Effector CD8-positive, alpha-beta T cell (primary cell): Measurements from ENCODE around the gene RNF224.
"Not testable (repeated sequence)": the region's sequence is repeated elsewhere in the genome, so short reads cannot be mapped to it uniquely, and the experiment has no call there.

Experiments
- DNase-seq: peaks from one replicate; lab custom pipeline; 2025; lab: John Stamatoyannopoulos, UW

The RNF224 gene

DNA sequence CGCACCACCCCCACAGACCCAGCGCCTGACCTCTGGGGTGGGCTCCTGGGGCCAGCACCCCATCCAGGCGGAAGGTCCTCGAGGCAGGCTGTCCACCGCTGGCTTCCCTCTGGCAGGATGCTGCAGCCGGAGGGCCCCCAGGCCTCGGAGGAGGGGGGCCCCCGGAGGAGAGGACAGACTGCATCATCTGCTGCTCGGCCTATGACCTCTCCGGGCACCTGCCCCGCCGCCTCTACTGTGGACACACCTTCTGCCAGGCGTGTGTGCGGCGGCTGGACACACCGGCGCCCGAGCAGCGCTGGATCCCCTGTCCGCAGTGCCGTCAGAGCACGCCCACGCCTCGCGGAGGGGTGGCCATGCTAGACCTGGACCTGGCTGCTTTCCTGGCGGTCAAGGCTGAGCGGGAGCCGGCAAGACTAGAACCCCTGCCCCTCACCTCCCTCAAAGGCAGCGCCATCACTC lies 1.2 kb downstream of the RNF224 start:
- no peak for DNase-seq

DNA sequence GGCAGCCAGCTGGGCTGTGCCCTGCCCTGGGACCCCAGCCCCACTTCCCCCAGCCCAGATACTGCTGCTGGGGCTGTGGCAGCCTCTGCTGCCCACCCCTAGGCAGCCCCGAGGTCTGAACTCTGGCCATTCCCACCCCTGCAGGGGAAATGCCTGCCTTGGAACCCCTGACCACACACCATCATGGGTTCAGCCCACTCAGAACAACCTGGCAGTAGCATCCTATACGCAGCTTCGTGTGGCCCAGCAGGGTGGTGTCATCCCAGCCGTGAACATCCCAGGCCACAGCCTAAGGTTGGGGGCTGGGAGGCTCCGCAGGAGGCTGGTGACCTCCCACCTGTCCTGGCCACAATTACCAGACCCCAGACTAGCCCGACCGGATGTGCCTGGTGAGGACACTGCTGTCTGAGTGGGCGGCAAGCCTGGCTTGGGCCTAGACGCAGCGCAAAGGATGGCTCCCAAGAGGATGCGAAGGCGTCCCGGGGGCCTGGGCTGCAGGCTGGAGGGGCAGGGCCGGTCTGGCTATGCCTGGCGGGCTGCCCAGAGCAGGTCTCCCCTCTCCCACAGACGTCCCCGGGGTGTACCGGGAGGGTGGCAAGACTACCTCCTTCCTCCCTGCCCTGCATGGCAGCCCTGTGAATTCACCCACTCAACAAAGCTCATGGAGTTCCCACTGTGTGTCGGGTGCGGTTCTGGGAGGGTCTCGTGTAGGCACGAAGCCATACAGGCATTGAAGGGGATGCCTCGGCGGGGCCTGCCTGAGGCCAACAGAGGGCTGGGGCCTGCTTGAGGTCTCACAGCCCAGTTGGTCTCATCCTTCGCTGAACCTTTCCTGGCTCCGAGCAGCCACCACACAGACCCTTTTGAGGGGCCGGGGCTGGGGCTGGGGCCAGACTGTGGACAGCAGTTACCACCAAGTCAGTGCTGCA lies 1.9 kb downstream of the RNF224 start:
- DNase-seq = no peak

DNA sequence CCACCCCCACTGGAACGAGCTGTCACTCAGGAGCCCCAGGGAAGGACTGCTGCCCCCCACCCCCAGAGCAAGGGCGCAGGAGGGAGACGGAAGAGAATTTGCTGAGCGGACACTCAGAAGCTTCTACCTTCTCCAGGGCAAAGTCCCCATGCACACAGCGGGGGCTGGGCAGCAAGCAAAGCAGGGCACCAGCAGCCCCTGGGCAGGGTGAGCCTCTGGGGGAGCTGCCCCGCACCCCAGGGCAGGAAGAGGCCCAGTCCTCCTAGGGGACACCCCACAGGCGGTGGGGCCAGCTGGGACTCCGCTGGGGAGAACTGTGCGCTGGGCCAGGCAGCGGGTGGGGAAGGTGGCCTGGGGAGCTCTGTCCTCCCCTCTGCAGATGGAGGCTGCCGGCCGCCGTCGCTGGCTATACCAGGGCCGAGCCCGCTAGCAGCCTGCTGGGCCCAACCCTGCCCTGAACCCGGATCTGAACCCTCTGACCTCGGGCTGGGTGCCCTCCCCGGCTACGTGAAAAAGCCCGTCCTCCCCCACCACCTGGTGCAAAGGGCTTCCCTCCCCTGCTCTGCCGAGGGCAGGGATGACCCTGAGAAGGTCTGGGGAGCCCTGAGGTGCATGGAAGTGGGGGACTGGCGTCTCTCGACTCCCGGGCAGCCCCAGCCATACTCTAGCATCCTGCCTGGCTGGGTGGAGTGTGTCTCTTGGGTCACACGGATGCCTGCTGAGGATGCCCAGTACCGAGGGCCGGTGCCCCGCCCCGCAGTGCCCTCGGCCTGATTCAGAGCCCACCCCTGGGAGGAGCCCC lies 2.8 kb downstream of the RNF224 start:
- no peak for DNase-seq

DNA sequence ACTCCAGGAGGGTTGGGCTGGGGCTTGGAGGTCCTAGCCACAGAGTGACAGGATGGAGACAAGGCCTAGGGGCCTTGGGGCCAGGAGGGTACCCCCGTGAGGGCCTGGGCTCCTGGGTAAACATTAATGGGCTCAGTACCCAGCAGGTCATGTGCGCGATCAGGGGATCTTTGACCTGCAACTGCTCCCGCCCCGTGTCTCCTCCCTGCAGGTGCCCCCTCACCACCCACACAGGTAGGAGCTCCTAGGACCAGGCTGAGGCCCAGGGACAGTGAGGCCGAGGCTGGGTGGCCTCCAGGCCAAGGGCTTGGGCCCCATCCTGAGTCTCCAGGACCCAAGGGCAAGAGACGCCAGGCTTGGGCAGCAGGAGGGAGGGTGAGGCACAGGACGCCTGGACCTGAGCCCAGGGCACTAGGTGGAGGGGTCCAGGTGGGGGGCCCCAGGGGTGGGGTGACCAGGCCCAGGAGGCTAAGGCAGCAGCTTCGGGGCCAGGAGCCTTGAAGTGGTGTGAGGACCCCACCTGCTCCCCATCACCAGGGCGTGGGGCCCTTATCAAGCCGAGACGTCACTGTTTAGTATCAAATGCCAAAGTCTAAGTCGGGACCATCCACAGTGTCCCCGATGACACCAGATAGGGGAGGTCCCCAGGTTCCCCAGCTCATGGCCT lies 3.5 kb downstream of the RNF224 start, which contains the start of gene SLC34A3:
SLC34A3 (plus strand) TSS at position 197 of the 667 bp plus-strand sequence. CDS start 802 bp downstream, outside the sequence.
- no peak for DNase-seq

DNA sequence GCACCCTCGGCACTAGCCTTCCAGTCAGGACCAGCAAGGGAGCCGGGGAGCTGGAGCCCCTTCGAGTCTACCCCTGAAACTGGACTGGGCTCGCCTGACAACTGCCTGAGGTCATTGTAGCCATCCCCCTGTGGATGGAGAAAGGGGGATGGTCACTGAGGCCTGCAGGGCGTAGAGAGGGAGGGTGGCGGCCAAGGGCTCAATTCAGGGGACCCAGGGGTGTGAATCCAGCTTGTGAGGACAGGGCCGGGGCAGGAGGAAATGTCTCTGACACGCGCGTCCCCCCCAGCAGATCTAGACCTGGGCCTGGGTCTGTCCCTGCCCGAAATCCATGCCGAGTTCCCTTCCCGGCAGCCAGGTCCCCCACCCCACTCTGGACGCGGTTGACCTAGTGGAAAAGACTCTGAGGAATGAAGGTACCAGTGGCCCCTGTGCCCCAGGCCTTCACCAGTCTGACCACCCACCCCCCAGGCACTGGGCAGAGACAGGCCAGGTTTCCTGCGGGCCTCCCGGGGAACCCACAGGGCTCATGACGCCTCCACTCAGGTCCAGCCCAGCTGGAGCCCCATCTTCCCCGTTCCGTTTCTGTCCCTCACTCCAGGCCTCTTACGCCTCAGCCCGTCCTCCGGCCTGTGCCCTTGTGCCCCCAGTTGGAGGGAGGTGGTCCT lies 4.2 kb downstream of the RNF224 start:
- DNase-seq = no peak

DNA sequence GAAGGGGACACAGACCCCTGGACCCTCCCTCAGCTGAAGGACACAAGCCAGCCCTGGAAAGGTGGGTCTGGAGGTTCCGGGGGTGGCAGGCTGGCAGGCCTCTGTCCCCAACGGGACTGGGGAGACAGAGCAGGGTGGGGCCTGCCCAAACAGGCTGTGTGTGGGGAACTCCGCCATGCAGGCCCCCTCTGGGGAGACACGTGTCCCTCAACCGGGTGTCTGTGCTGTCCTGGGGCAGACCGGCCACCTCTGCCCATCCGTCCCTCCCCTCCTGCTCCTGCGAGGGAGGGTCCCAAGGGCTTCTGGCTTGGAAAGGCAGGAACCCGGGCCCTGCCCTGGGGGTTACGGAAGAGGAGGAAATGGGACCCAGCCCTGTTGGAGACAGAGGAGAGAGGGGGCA lies 4.8 kb downstream of the RNF224 start:
- DNase-seq = no peak

DNA sequence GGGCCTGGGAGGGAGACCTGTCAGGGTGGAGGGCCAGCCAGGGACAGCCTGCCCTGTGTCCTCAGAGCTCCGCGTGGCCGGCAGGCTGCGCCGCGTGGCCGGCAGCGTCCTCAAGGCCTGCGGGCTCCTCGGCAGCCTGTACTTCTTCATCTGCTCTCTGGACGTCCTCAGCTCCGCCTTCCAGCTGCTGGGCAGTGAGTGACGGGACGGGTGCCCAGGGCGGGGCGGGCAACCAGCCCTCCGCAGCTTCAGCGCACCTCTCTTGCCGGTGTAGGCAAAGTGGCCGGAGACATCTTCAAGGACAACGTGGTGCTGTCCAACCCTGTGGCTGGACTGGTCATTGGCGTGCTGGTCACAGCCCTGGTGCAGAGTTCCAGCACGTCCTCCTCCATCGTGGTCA lies 5.2 kb downstream of the RNF224 start:
- no peak for DNase-seq

DNA sequence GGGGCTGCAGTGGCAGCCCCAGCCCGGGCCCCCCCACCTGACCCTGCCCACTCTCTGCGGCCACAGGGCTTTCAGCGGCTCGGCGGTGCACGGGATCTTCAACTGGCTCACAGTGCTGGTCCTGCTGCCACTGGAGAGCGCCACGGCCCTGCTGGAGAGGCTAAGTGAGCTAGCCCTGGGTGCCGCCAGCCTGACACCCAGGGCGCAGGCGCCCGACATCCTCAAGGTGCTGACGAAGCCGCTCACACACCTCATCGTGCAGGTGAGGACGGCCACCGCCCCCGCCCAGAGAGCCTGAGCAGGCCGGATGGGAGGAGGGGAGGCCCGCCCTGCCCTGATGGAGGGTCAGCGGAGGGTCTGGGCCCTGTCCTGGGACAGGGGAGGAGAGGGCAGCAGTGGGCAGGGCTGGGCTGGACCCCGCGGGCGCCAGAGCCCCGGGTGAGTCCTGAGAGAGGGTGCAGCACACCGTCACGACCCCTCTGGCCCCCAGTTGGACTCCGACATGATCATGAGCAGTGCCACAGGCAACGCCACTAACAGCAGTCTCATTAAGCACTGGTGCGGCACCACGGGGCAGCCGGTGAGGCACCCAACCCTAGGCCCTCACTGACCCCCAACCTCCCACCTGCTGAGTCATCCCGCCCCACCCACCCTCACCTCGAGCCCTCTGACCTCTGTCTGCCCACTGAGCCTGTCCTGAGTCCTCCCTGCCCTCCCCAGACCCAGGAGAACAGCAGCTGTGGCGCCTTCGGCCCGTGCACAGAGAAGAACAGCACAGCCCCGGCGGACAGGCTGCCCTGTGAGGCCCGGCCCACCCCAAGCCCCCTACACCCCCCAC lies 6.1 kb downstream of the RNF224 start:
- DNase-seq = no peak

DNA sequence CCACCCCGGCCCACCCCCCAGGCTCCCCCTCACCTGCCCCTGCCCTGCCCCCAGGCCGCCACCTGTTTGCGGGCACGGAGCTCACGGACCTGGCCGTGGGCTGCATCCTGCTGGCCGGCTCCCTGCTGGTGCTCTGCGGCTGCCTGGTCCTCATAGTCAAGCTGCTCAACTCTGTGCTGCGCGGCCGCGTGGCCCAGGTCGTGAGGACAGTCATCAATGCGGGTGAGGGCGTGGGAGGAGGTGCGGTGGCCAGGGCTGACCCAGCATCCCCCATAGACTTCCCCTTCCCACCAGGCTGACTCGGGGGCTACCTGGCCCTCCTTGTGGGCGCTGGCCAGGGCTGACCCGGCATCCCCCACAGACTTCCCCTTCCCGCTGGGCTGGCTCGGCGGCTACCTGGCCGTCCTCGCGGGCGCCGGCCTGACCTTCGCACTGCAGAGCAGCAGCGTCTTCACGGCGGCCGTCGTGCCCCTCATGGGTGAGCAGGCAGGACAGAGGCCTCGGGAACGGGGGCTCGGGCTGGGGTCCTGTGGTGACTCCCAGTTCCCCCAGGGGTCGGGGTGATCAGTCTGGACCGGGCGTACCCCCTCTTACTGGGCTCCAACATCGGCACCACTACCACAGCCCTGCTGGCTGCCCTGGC lies 6.9 kb downstream of the RNF224 start:
- DNase-seq = no peak

DNA sequence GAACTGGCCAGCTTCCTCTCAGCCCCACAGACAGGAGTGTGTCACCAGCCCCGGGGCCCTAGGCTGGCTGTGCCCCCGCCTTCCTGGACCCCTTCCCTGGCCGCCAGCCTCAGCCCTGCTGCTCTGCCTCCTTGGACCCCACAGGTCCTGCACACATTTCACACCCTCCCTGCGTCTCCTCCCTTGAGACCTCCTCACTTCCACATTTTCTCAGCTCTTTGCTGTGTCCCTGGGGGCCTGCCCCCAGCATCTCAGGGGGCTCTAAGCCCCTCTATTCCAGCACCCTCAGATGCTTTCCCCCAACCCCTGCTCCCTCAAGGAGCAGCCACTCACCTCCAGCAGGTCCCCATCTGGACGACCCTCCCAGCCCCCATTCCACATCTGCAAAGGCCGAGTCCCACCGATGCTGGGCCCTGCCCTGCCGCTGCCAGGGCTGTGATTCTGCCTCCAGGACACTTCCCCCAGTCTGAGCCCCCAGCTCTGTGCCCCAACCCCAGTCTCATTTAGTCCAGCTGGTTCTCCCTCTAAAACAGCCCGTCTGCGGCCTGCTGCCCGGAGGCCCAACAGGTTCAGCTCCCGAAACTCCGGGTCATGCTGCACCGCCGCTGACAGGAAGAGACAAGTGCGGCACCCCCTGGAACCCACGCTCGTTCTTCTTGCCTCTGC lies 7.6 kb downstream of the RNF224 start:
- no peak for DNase-seq

DNA sequence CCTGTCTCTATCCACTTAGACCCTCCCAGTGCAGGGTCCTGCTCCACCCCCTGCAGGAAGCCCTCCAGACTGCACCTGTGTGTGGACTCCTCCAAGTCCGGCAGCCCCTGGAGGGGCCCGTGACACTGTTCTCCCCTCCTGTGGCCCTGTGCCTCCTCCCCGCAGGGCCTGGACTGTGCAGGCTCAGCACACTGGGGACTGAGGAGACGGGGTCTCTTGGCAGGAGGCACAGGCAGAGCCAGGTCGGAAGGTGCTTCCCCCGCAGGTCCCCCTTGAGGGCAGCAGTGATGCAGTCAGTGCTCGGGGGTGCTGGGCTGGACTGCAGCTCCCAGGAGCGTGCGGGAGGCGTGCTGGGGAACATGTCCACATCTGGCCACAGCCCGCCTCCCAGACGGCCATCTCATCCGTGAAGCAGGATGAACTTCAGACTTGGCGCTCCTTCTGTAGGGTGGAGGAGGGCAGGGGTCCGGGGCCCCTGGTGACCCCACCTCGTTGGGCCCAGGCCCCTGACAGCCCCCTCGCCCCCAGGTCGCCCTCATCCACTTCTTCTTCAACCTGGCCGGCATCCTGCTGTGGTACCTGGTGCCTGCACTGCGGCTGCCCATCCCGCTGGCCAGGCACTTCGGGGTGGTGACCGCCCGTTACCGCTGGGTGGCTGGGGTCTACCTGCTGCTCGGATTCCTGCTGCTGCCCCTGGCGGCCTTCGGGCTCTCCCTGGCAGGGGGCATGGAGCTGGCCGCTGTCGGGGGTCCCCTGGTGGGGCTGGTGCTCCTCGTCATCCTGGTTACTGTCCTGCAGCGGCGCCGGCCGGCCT lies 8.3 kb downstream of the RNF224 start:
- no peak for DNase-seq

DNA sequence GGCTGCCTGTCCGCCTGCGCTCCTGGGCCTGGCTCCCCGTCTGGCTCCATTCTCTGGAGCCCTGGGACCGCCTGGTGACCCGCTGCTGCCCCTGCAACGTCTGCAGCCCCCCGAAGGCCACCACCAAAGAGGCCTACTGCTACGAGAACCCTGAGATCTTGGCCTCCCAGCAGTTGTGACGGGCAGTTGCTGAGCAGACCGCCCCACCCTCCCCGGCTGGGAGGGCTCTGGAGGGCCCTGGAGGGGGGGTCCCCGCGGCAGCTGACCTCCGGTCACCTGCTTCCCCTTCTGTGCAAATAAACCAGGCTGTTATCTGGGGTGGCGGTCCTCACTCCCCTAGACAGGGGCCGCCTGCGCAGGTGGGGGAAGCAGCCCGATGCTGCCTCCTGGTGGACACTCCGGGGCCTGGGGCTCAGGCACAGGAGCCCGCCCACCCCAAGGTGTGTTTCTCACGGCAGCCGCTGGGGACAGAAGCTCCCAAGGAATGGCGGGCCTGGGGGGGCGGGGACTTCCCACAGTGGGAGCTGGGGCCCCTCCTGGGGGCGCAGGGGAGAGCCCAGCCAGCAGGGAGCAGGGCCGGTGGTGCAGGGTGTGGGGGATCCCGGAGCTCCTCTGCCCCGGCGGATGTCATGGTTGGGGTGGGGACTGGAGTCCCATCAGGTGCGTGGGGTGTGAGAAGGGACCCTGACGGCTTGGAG lies 9.1 kb downstream of the RNF224 start:
- DNase-seq = peak; percentile 88

DNA sequence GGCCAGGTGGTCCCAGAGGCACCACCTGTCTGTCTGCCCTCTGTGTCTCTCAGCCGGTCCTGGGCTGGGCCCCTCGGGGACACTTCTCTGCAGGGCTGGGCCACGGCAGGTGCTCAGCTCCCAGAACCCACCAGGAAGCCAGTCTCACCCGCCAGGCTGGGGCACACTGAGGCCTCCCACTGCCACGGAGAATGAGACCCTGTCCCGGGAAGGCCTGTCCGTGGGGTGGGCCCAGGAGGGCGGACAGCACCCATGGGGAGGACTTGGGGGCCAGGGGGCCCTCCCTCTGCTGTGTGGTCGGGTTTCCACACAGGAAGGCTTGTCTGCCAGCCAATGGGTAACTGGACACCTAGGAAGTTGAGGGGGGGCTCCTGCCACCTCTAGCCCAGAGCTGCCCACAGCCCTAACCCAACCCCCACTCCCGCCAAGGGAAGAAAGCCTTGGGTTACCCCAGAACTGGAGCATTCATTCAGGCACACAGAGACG lies 9.7 kb downstream of the RNF224 start:
- no peak for DNase-seq

DNA sequence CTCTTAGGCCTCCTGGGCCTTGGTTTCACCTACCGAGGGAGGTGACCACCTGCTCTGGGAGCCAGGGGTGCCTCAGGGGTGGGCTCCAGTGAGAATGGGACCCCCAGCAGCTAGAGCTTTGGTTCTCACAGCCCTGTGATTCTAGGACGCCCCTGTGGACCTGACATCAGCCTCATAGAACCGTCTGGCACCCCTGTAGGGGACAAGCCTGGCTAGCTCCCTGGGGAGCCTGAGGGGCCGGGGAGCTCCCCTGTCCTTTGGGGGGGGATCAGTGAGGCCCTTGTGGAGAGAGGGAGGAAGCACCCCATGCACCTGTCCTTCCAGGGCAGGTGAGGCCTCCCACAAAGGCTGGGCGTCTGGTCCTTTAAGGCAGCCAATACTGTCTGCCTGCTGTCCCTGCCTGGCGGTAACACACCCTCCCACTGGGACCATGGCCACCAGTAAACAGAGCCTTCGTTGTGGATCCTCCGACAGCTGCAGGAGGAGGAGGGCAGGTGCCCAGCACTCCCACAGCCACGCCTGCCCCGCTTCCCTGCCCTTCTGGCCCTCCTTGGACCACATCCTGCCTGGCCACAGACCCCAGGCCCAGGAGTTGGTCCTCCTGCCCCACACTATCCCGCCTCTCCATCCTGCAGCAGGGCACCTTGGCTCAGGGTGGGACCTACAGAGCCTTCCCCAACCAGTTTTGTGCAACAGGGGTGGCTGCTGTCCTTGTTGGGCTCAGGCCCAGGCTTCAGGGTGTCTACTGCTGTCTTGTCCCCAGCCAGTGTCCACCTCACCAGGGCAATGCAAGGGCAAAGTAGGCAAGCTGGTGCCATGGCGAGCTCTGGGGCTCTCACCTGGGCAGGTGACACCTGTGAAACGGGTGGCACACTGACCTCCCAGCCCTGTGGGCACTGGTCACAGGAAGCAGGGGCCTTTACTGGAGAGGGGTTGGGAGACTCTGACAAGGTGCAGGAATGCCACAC lies 10.7 kb downstream of the RNF224 start:
- no peak for DNase-seq

DNA sequence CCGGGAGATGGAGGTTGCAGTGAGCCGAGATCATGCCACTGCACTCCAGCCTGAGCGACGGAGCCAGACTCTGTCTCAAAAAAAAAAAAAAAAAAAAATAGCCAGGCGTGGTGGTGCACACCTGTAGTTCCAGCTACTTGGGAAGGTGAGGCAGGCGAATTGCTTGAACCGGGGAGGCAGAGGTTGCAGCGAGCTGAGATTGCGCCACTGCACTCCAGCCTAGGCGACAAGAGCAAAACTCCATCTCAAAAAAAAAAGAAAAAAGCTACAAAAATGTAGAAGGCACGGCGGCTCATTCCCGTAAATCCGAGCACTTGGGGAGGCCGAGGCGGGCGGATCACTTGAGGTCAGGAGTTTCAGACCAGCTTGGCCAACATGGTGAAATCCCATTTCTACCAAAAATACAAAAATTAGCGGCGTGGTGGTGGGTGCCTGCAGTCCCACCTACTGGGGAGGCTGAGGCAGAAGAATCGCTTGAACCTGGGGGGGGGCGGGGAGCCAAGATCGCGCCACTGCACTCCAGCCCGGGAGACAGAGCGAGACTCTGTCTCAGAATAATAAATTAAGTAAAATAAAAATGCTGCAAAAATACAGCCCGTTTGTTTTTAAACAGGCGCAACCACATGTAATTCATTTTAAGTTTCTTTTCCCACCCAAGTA lies 12.4 kb downstream of the RNF224 start:
- not testable (repeated sequence) for DNase-seq

DNA sequence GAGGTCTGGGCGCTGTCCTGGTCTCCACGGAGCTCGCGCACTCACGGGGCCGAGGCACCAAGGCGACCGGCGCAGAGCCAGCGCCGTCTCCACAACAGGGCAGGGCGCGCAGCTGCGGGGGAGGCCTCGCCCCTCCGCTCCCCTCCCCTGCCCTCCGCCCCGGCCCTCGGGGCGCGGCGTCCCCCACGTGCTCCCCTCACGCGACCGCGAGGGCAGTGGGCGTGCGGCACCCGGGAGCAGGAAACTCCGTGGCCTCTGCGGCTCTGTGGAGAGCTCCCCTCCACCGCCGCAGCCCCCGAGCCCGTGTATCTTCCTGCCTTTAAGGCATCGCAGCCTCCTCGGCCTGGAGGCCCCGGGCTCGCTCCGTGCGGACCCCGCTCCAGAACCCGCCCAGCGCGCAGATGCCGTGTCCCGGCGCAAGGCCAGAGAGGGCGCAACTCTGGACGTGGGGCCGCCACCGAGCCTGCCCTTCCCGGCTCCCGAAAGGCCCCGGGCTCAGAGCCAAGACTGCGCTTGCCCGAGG lies 13.1 kb downstream of the RNF224 start:
- peak; percentile 70 for DNase-seq
